ENCODE data around the gene SMURF2. TPM values are rescaled to one million over a fixed set of nuclear protein-coding genes. Genes with fewer than 3 reads are reported as not detected.

The SMURF2 gene
- total RNA-seq, 1 donor from 2014 or later, result 43.1 TPM

- DNase-seq, result no peak
These were observed 160.1 kb downstream of the SMURF2 start for GRCh38 chr17:64502021-64502420.

- DNase-seq, result no peak
These were observed 161.0 kb downstream of the SMURF2 start for GRCh38 chr17:64500862-64501765.

GRCh38 chr17:64500487-64500859 is 161.6 kb downstream of the SMURF2 start:
- no peak for DNase-seq

- no peak for DNase-seq
These were observed 162.2 kb downstream of the SMURF2 start for GRCh38 chr17:64499805-64500486.

- DNase-seq, result no peak
These were observed 163.6 kb downstream of the SMURF2 start for GRCh38 chr17:64498308-64499203.

- no peak for DNase-seq
These were observed 164.5 kb downstream of the SMURF2 start for GRCh38 chr17:64497565-64498035.

- peak; percentile 98 for DNase-seq
These were observed 165.1 kb downstream of the SMURF2 start, which contains the start of gene POLG2 for GRCh38 chr17:64496786-64497564. POLG2 (minus strand) TSS chr17:64497054; CDS start chr17:64496968, 86 bp downstream.

- DNase-seq, result no peak
These were observed 165.7 kb downstream of the SMURF2 start for GRCh38 chr17:64496348-64496785.

Small RNA genes lying within 50 kb of the gene (small RNA-seq; reads per million reads assigned to genes)
- gene AC009994.1 (ENCODE audit: low replicate concordance), result not detected

Other genes starting within 250 kb of the SMURF2 start
- 6.9 TPM for gene MILR1, start 213.2 kb downstream of the SMURF2 start, total RNA-seq
- 11.9 TPM for gene POLG2, start 165.3 kb downstream of the SMURF2 start, total RNA-seq
- 400 TPM for gene DDX5, start 156.0 kb downstream of the SMURF2 start, total RNA-seq
- 59.7 TPM for gene CEP95, start 155.3 kb downstream of the SMURF2 start, total RNA-seq